Thyroid gland (tissue), 4 donors: ENCODE measurements around the gene SBSN. TPM values are rescaled to one million over a fixed set of nuclear protein-coding genes. Genes with fewer than 3 reads are reported as not detected.
A peak's percentile ranks its signal among the peaks of the same experiment; 100 is the strongest.

Source experiments
- DNase-seq, 2 donors: peaks; one replicate each; pipeline ENCODE4 v3.0.0-alpha.2; 2019
- H3K27ac ChIP-seq, 3 donors: fragments of 200-600 bp; sonication (generic); 1 replicate in 2 of 3; 2 replicates in 1 of 3; pipeline ENCODE4 v1.5.1; 2016 to 2019; ENCODE audit warnings: mild to moderate bottlenecking in 1 of 3, moderate library complexity in 1 of 3
- H3K27me3 ChIP-seq: fragments of 200-600 bp; sonication (generic); one replicate; pipeline ENCODE4 v1.5.1; 2019
- H3K36me3 ChIP-seq, 2 donors: fragments of 200-600 bp; sonication (generic); one replicate each; pipeline ENCODE4 v1.5.1; 2016 to 2019
- H3K4me1 ChIP-seq, 2 donors: fragments of 200-600 bp; sonication (generic); one replicate each; pipeline ENCODE4 v1.5.1; 2017 to 2019
- H3K4me3 ChIP-seq, 3 donors: fragments of 200-600 bp; sonication (generic); replicated peaks in 1 of 3; 1 replicate in 2 of 3; 2 replicates in 1 of 3; pipeline ENCODE4 v1.5.1; 2016; ENCODE audit warnings: mild to moderate bottlenecking in 1 of 3
- H3K9me3 ChIP-seq: fragments of 200-600 bp; sonication (generic); one replicate; pipeline ENCODE4 v1.5.1; 2017
- POLR2A ChIP-seq, 2 donors: fragments of 450-650 bp; IDR thresholded peaks; one replicate each; pipeline ENCODE4 v1.6.1; 2017; ENCODE audit warnings: antibody characterized with exemption in 2 of 2, mild to moderate bottlenecking in 2 of 2, moderate library complexity in 1 of 2
- whole genome bisulfite sequencing, 2 donors: methylation state at CpG; one replicate each; pipeline ENCODE4 v1.1.5; 2017; 5-methylcytosine and 5-hydroxymethylcytosine counted together
- intact Hi-C: fragments of 100-400 bp; cut with DNase I; formaldehyde crosslinking; loops from one replicate; pipeline ENCODE4 v1.15.1; 2023
- total RNA-seq, 4 donors: library from RNA; depleted of rRNA; stranded (reverse); fragments of >200 nt; gene quantifications; one replicate each; pipeline ENCODE4 v1.2.3, GENCODE V29; 2016
- TF ChIP-seq, protein P1 (sequence below), 6 experiments: fragments of 200-600 bp in 3 of 6; fragments of 450-650 bp in 3 of 6; sonication (generic) in 3 of 6; IDR thresholded peaks; one replicate each; pipeline ENCODE4 v1.5.1; 2016 to 2019; ENCODE audit warnings: antibody characterized with exemption in 6 of 6, mild to moderate bottlenecking in 2 of 6, inconsistent platforms in 1 of 6, moderate library complexity in 1 of 6

The SBSN gene
- total RNA-seq, 4 donors from 2014 or later: 1.2 TPM; not detected in 3

- no peaks in the 10 kb centered on the region for H3K36me3 ChIP-seq
- 1 to 2% methylated on average over 22 to 43 of the region's 85 CpGs for WGBS, 2 donors
- TF ChIP-seq, protein P1, sequence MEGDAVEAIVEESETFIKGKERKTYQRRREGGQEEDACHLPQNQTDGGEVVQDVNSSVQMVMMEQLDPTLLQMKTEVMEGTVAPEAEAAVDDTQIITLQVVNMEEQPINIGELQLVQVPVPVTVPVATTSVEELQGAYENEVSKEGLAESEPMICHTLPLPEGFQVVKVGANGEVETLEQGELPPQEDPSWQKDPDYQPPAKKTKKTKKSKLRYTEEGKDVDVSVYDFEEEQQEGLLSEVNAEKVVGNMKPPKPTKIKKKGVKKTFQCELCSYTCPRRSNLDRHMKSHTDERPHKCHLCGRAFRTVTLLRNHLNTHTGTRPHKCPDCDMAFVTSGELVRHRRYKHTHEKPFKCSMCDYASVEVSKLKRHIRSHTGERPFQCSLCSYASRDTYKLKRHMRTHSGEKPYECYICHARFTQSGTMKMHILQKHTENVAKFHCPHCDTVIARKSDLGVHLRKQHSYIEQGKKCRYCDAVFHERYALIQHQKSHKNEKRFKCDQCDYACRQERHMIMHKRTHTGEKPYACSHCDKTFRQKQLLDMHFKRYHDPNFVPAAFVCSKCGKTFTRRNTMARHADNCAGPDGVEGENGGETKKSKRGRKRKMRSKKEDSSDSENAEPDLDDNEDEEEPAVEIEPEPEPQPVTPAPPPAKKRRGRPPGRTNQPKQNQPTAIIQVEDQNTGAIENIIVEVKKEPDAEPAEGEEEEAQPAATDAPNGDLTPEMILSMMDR (IDR thresholded peaks at IDR 0.05): no peak
- peak in 1 of 2 donors; percentile 78 for TF ChIP-seq POLR2A (IDR thresholded peaks at IDR 0.05)
- H3K4me1 ChIP-seq: peaks cover 23 to 41% of the 10 kb centered on the region in 2 donors
- peak; percentile 95 for DNase-seq
- H3K27me3 ChIP-seq: no peaks in the 10 kb centered on the region
- no peaks in the 10 kb centered on the region for H3K9me3 ChIP-seq
- intact Hi-C loops: loop anchor here (5.0 kb wide), 2 partner anchors 47 to 172 kb away; partner anchors contain the start of gene KMT2B
- peak within 1 kb of the TSS; percentile 34 to 80 (median 75) for H3K27ac ChIP-seq
- H3K4me3 ChIP-seq: peak within 1 kb of the TSS; percentile 75 to 88 (median 76)
Measured at GRCh38 chr19:35545001-35545854, 17.1 kb upstream of the SBSN start, which contains the start of gene TMEM147. Gene TMEM147 (plus strand): TSS chr19:35545626. CDS start chr19:35545740, 114 bp downstream.

DNA sequence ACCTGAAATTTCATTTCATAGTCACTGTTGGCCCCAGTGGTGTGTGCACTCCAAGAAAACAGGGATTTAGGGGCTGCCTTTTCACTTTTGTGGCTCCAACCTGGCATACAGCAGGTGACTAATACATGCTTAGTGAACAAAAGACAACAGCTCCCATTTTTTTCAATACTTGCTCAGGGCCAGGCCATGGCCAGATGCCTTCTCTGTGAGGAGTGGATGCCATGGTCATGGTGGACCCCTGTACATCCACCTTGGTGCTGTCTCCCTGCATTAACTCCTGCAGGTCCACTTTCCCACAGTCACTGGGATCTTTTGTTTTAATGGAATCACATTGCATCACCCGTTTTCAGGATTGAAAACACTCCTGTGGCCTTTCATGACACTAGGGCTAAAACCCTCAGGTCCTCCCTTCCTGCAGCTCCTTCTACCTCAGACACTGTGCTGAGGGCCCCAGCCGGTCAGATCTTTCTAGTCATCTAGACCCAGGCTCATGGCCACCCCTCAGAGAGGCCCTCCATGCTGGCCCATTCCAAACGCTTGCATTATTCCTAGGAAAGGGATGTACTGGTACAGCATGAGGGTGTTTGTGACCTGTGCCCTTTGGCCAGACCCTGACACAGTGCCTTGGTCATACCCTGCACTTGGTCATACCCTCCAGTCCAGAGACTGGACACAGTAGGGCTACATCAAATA lies 16.1 kb upstream of the SBSN start:
- Histone ChIP-seq H3K4me1 (peaks cover 23 to 33% of the 10 kb centered on the region in 2 donors), H3K4me3 (peak overlapping the region in 1 of 3 donors; percentile 75), H3K36me3 (no peaks in the 10 kb centered on the region), H3K9me3 (no peaks in the 10 kb centered on the region), H3K27ac (peak overlapping the region in 1 of 3 donors; percentile 80), H3K27me3 (no peaks in the 10 kb centered on the region)
- 84 to 96% methylated on average over 3 of the region's 3 CpGs for whole genome bisulfite sequencing, 2 donors
- intact Hi-C loops: no loop called here
- DNase-seq: no peak
- no peak for TF ChIP-seq POLR2A (IDR thresholded peaks at IDR 0.05)
- TF ChIP-seq, protein P1 (IDR thresholded peaks at IDR 0.05): no peak

- no peak for TF ChIP-seq POLR2A (IDR thresholded peaks at IDR 0.05)
- TF ChIP-seq, protein P1 (IDR thresholded peaks at IDR 0.05): no peak
- Histone ChIP-seq H3K4me1 (peaks cover 19 to 27% of the 10 kb centered on the region in 2 donors), H3K36me3 (no peaks in the 10 kb centered on the region), H3K27ac (no peak overlapping the region), H3K27me3 (no peaks in the 10 kb centered on the region), H3K9me3 (no peaks in the 10 kb centered on the region), H3K4me3 (no peak overlapping the region)
- 92 to 98% methylated on average over 5 to 11 of the region's 15 CpGs for WGBS, 2 donors
- no peak for DNase-seq
- intact Hi-C loops: no loop called here
Measured at GRCh38 chr19:35543280-35544109, 15.4 kb upstream of the SBSN start.

GRCh38 chr19:35542209-35542608 lies 14.1 kb upstream of the SBSN start:
- TF ChIP-seq, protein P1 (IDR thresholded peaks at IDR 0.05): no peak
- TF ChIP-seq POLR2A (IDR thresholded peaks at IDR 0.05): no peak
- Histone ChIP-seq H3K36me3 (no peaks in the 10 kb centered on the region), H3K27ac (no peak overlapping the region), H3K9me3 (no peaks in the 10 kb centered on the region), H3K4me3 (no peak overlapping the region), H3K27me3 (no peaks in the 10 kb centered on the region), H3K4me1 (peaks cover 19 to 21% of the 10 kb centered on the region in 2 donors)
- no peak for DNase-seq
- intact Hi-C loops: no loop called here
- 95 to 96% methylated on average over 7 to 10 of the region's 11 CpGs for WGBS, 2 donors
